ENCODE results near the gene PET117. TPM values are rescaled to one million over a fixed set of nuclear protein-coding genes. Genes with fewer than 3 reads are reported as not detected.

Gene PET117
- total and polyA plus RNA-seq, 7 experiments from 2014 or later = 9.0 to 44.7 (median 17.2) TPM

DNA sequence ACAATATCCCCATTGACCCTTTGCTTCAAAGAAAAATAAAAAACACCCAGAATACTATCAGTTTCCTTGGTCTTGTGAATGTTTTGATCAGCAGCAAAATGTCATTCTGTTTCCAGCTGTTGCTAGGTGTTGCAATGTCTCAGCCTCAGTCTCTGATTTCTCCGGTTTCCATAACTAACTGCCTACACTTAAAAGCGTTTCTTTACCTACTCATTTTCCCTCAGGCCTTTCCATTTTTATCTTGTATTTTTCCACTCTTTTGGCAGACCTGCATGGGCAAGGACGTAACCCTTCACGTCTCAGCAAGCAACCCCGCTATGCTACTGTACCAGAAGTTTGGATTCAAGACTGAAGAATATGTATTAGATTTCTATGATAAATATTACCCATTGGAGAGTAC, 49.4 kb downstream of the PET117 start:
- no peak overlapping the region for H3K27ac Mint-ChIP-seq
- H3K36me3 ChIP-seq (ENCODE audit: control insufficient read depth in 2 of 3, insufficient read depth in 3 of 3, low read length in 3 of 3) = peaks cover 0 to 63% (median 15%) of the 10 kb centered on the region in 3 experiments

DNA sequence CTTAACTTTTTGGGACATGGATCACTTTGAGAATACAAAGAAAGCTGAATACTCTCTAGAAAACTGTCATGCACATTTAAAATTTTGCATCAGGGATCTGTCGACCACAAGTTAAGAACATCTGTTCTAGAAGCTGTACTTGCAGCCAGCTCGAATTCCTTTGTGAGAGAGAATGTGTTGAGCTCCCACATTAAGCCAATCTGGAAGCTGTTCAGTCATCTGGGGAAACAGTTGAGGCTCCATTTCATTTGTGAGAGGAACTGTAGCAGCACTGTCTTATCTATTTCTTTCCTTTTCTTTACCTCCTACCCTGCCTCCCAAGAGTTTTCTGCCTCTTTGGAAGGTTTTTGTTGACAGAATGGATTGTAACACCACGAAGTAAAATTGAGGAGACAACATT, 50.8 kb downstream of the PET117 start:
- no peak overlapping the region for H3K4me3 ChIP-seq (ENCODE audit: low read length)
- no peaks in the 10 kb centered on the region for H3K27me3 Mint-ChIP-seq
- POLR2A ChIA-PET = interaction anchor here (0.7 kb wide), 1 partner anchor 289 kb away, joined by 4 read pairs; no protein-coding TSS in a partner anchor
- H3K4me1 Mint-ChIP-seq = peaks cover 0 to 11% (median 6%) of the 10 kb centered on the region in 7 donors
- H3K4me3 Mint-ChIP-seq = no peak overlapping the region
- peak overlapping the region in 4 of 9 donors; percentile 15 to 66 (median 58) for H3K27ac Mint-ChIP-seq
- DNase-seq (no peak), ATAC-seq (no peak)
- no peaks in the 10 kb centered on the region for H3K9me3 ChIP-seq (ENCODE audit: control insufficient read depth in 2 of 3, low read length in 3 of 3)
- no peaks in the 10 kb centered on the region for H3K9me3 Mint-ChIP-seq
- H3K27ac ChIP-seq (ENCODE audit: low read depth, low read length) = no peak overlapping the region
- CTCF ChIA-PET = interaction anchor here (0.6 to 0.7 kb wide), 2 partner anchors 13 to 573 kb away, joined by 3 read pairs; no protein-coding TSS in a partner anchor
- intact Hi-C loops (cut with micrococcal nuclease) = no loop called here
- peaks cover 0 to 54% (median 14%) of the 10 kb centered on the region in 3 experiments for H3K36me3 ChIP-seq (ENCODE audit: control insufficient read depth in 2 of 3, insufficient read depth in 3 of 3, low read length in 3 of 3)
- no peaks in the 10 kb centered on the region for H3K27me3 ChIP-seq (ENCODE audit: control insufficient read depth in 2 of 2, insufficient read depth in 2 of 2, low read length in 2 of 2)
- H3K36me3 Mint-ChIP-seq = peaks cover 11 to 37% (median 20%) of the 10 kb centered on the region in 5 donors
- no peaks in the 10 kb centered on the region for H3K4me1 ChIP-seq (ENCODE audit: control insufficient read depth in 2 of 2, insufficient read depth in 2 of 2, low read length in 2 of 2)

More for the DNA sequence above, 49.4 kb downstream of the PET117 start:
- Mint-ChIP-seq H3K9me3 (no peaks in the 10 kb centered on the region), H3K4me3 (no peak overlapping the region), H3K27me3 (no peaks in the 10 kb centered on the region), H3K4me1 (peaks cover 0 to 11% (median 6%) of the 10 kb centered on the region in 7 donors), H3K36me3 (peaks cover 16 to 48% (median 29%) of the 10 kb centered on the region in 5 donors)
- CTCF ChIA-PET = no interaction called here
- DNase-seq = no peak
- intact Hi-C loops (cut with micrococcal nuclease) = no loop called here
- no peak overlapping the region for H3K4me3 ChIP-seq (ENCODE audit: low read length)
- POLR2A ChIA-PET = no interaction called here
- H3K27me3 ChIP-seq (ENCODE audit: control insufficient read depth in 2 of 2, insufficient read depth in 2 of 2, low read length in 2 of 2) = no peaks in the 10 kb centered on the region
- no peak overlapping the region for H3K27ac ChIP-seq (ENCODE audit: low read depth, low read length)
- no peak for ATAC-seq
- no peaks in the 10 kb centered on the region for H3K9me3 ChIP-seq (ENCODE audit: control insufficient read depth in 2 of 3, low read length in 3 of 3)
- H3K4me1 ChIP-seq (ENCODE audit: control insufficient read depth in 2 of 2, insufficient read depth in 2 of 2, low read length in 2 of 2) = no peaks in the 10 kb centered on the region

DNA sequence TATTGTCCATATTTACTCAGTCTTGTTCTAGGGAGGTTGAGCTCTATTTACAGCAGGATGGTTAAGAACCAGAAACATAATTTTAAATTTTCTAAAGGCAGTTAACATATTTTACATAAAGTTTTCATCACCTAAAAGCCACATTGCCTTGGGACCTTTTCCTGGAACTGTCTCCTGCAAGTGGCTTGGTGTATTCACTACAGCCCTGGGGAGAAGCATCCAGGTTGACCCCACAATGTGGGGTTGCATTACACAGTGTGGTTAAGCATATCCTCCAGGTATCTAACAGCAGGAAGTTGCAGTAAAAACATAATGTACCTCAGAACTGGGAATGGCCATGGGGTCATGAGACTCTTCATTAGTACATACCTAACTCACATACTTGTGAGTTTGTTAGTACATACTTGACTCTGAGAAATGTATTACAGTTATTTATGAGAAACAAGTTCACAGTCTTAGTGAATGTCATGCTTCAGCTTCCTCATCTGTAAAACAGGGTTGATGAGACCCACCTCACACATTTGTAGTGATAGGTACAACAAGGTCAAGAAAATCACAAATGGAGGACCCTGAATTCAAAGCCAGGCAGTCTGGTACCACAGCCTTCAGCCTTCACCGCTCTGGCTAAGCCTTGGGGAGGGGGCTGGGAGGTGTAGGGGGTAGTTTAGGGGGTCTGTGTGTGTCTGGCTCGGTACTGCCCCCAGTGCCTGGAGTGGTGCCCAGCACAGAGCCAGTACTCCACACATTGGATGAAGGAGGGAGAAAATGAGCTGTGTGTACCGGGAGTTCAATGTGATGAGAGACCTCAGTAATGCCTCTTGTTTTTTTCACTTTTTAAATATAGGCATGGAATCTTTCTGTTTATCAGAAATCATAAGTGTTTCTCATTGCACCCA, 52.9 kb downstream of the PET117 start:
- ChIA-PET CTCF (no interaction called here), POLR2A (no interaction called here)
- Histone ChIP-seq H3K4me3 (ENCODE audit: low read length) (no peak overlapping the region), H3K27ac (ENCODE audit: low read depth, low read length) (no peak overlapping the region), H3K4me1 (ENCODE audit: control insufficient read depth in 2 of 2, insufficient read depth in 2 of 2, low read length in 2 of 2) (no peaks in the 10 kb centered on the region), H3K27me3 (ENCODE audit: control insufficient read depth in 2 of 2, insufficient read depth in 2 of 2, low read length in 2 of 2) (no peaks in the 10 kb centered on the region), H3K36me3 (ENCODE audit: control insufficient read depth in 2 of 3, insufficient read depth in 3 of 3, low read length in 3 of 3) (peaks cover 0 to 34% (median 0%) of the 10 kb centered on the region in 3 experiments), H3K9me3 (ENCODE audit: control insufficient read depth in 2 of 3, low read length in 3 of 3) (no peaks in the 10 kb centered on the region)
- Mint-ChIP-seq H3K27me3 (no peaks in the 10 kb centered on the region), H3K27ac (peak overlapping the region in 6 of 9 donors; percentile 7 to 50 (median 38)), H3K4me3 (no peak overlapping the region), H3K9me3 (no peaks in the 10 kb centered on the region), H3K36me3 (peaks cover 5 to 24% (median 15%) of the 10 kb centered on the region in 5 donors), H3K4me1 (peaks cover 0 to 11% (median 6%) of the 10 kb centered on the region in 7 donors)
- ATAC-seq (no peak), DNase-seq (no peak)
- intact Hi-C loops (cut with micrococcal nuclease) = no loop called here

DNA sequence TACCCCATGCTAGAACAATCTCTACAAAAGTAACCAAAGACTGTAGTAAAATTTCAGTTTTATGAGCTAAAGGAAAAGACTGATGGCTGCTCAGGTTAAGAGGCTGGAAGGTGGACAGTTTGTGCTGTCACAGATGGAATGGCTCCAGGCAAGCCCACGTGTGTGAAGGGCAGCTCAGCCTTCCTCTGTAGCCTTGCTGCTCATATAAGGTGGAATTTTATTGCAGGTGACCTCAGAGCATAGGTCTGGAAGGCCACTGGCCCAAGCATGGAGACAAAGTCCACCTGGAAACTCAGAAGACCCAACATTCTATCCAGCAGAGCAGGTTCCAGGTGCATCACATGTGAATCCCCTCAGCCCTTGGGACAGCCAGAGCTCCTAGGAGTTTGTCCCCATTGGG, 53.6 kb downstream of the PET117 start:
- no peaks in the 10 kb centered on the region for H3K27me3 Mint-ChIP-seq
- ATAC-seq (no peak), DNase-seq (no peak)
- H3K4me1 Mint-ChIP-seq = peaks cover 0 to 11% (median 6%) of the 10 kb centered on the region in 7 donors
- H3K9me3 Mint-ChIP-seq = no peaks in the 10 kb centered on the region
- H3K36me3 ChIP-seq (ENCODE audit: control insufficient read depth in 2 of 3, insufficient read depth in 3 of 3, low read length in 3 of 3) = peaks cover 0 to 27% (median 0%) of the 10 kb centered on the region in 3 experiments
- no peaks in the 10 kb centered on the region for H3K9me3 ChIP-seq (ENCODE audit: control insufficient read depth in 2 of 3, low read length in 3 of 3)
- H3K4me1 ChIP-seq (ENCODE audit: control insufficient read depth in 2 of 2, insufficient read depth in 2 of 2, low read length in 2 of 2) = no peaks in the 10 kb centered on the region
- ChIA-PET CTCF (no interaction called here), POLR2A (no interaction called here)
- H3K27ac Mint-ChIP-seq = peak overlapping the region in 2 of 9 donors; percentile 29 to 52
- no peak overlapping the region for H3K4me3 ChIP-seq (ENCODE audit: low read length)
- H3K27me3 ChIP-seq (ENCODE audit: control insufficient read depth in 2 of 2, insufficient read depth in 2 of 2, low read length in 2 of 2) = no peaks in the 10 kb centered on the region
- H3K36me3 Mint-ChIP-seq = peaks cover 5 to 22% (median 8%) of the 10 kb centered on the region in 5 donors
- no peak overlapping the region for H3K4me3 Mint-ChIP-seq
- intact Hi-C loops (cut with micrococcal nuclease) = no loop called here
- no peak overlapping the region for H3K27ac ChIP-seq (ENCODE audit: low read depth, low read length)

Other genes with a start within 250 kb of the PET117 start
- 100 to 1,000 TPM in 1 of 5 experiments, 10 to 100 TPM in 4; 41.4 to 148 (median 61.9) TPM for gene SNX5, start 169.1 kb upstream of the PET117 start, total RNA-seq
- gene SNX5, start 169.1 kb upstream of the PET117 start, polyA plus RNA-seq = 10 to 100 TPM; 40.2 to 68.0 TPM
- gene MGME1, start 168.8 kb upstream of the PET117 start, total RNA-seq = 10 to 100 TPM in 4 of 5 experiments, 1 to 10 TPM in 1; 4.9 to 41.0 (median 13.1) TPM
- gene MGME1, start 168.8 kb upstream of the PET117 start, polyA plus RNA-seq = 10 to 100 TPM in 1 of 2 donors, 1 to 10 TPM in 1; 5.4 to 13.3 TPM
- gene OVOL2, start 79.9 kb upstream of the PET117 start, total RNA-seq = not detected
- not detected for gene OVOL2, start 79.9 kb upstream of the PET117 start, polyA plus RNA-seq
- gene KAT14, start within 50 bp of the PET117 start, total RNA-seq = 10 to 100 TPM; 12.3 to 26.7 (median 16.2) TPM
- gene KAT14, start within 50 bp of the PET117 start, polyA plus RNA-seq = 10 to 100 TPM; 18.8 to 25.8 TPM
- 10 to 100 TPM in 2 of 5 experiments, 1 to 10 TPM in 3; 6.5 to 11.5 (median 9.4) TPM for gene ZNF133, start 150.7 kb downstream of the PET117 start, total RNA-seq
- 10 to 100 TPM in 1 of 2 donors, 1 to 10 TPM in 1; 9.2 to 12.6 TPM for gene ZNF133, start 150.7 kb downstream of the PET117 start, polyA plus RNA-seq

Data from naive thymus-derived CD4-positive, alpha-beta T cell (primary cell).